Right atrium auricular region (tissue), 2 donors: Measurements from ENCODE around the gene NSMCE1. TPM values are rescaled to one million over a fixed set of nuclear protein-coding genes. Genes with fewer than 3 reads are reported as not detected.

Source experiments
- DNase-seq: peaks from one replicate; pipeline ENCODE4 v3.0.0-alpha.2; 2019; ENCODE audit warnings: low spot score
- H3K27ac ChIP-seq, 2 donors: fragments of 200-600 bp; sonication (generic); 1 replicate in 1 of 2; 2 replicates in 1 of 2; pipeline ENCODE4 v1.5.1; 2016 to 2019
- H3K27me3 ChIP-seq, 2 donors: fragments of 200-600 bp; sonication (generic); one replicate each; pipeline versions ENCODE4 v1.5.1 to v1.6.0; 2017 to 2019
- H3K36me3 ChIP-seq: fragments of 200-600 bp; sonication (generic); one replicate; pipeline ENCODE4 v1.5.1; 2016
- H3K4me1 ChIP-seq, 2 donors: fragments of 200-600 bp; sonication (generic); one replicate each; pipeline versions ENCODE4 v1.5.1 to v1.6.0; 2017 to 2019
- H3K4me3 ChIP-seq, 2 donors: fragments of 200-600 bp; sonication (generic); 1 replicate in 1 of 2; 2 replicates in 1 of 2; pipeline ENCODE4 v1.5.1; 2017 to 2019; ENCODE audit warnings: mild to moderate bottlenecking in 1 of 2, moderate library complexity in 1 of 2
- H3K9me3 ChIP-seq, 2 donors: fragments of 200-600 bp; sonication (generic); one replicate each; pipeline ENCODE4 v1.5.1; 2019
- total RNA-seq, 2 donors: library from RNA; depleted of rRNA; stranded (reverse); fragments of >200 nt; gene quantifications; one replicate each; pipeline ENCODE4 v1.1.0, GENCODE V29; 2016
- TF ChIP-seq, protein P1 (sequence below), 2 donors: fragments of 200-600 bp; sonication (generic); IDR thresholded peaks; one replicate each; pipeline ENCODE4 v1.5.1; 2019; ENCODE audit warnings: antibody characterized with exemption in 2 of 2

Gene NSMCE1
- total RNA-seq, 2 donors from 2014 or later = 24.0 to 35.8 TPM

DNA sequence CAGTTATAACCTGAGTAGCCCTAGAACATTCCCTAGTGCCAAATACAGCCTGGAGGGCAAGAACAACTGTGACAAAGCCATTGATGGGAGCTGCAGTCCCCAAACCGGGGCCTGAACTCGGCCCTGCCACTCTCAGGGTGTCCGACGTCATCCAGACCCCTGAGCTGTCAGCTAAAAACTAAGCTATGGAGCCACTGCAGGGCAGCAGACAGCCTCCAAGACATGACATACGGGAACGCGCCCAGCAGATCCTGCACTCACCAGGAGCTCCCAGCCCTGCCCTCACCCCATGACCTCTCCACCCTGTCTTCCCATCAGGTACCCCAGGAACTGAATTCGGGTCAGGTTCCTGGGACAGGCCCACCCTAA lies 36.9 kb downstream of the NSMCE1 start:
- Histone ChIP-seq H3K27me3 (no peaks in the 10 kb centered on the region), H3K4me3 (no peak overlapping the region), H3K4me1 (peaks cover 3 to 34% of the 10 kb centered on the region in 2 donors), H3K36me3 (peaks cover 21% of the 10 kb centered on the region), H3K27ac (no peak overlapping the region), H3K9me3 (no peaks in the 10 kb centered on the region)
- DNase-seq = no peak
- TF ChIP-seq, protein P1, sequence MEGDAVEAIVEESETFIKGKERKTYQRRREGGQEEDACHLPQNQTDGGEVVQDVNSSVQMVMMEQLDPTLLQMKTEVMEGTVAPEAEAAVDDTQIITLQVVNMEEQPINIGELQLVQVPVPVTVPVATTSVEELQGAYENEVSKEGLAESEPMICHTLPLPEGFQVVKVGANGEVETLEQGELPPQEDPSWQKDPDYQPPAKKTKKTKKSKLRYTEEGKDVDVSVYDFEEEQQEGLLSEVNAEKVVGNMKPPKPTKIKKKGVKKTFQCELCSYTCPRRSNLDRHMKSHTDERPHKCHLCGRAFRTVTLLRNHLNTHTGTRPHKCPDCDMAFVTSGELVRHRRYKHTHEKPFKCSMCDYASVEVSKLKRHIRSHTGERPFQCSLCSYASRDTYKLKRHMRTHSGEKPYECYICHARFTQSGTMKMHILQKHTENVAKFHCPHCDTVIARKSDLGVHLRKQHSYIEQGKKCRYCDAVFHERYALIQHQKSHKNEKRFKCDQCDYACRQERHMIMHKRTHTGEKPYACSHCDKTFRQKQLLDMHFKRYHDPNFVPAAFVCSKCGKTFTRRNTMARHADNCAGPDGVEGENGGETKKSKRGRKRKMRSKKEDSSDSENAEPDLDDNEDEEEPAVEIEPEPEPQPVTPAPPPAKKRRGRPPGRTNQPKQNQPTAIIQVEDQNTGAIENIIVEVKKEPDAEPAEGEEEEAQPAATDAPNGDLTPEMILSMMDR (IDR thresholded peaks at IDR 0.05) = no peak

DNA sequence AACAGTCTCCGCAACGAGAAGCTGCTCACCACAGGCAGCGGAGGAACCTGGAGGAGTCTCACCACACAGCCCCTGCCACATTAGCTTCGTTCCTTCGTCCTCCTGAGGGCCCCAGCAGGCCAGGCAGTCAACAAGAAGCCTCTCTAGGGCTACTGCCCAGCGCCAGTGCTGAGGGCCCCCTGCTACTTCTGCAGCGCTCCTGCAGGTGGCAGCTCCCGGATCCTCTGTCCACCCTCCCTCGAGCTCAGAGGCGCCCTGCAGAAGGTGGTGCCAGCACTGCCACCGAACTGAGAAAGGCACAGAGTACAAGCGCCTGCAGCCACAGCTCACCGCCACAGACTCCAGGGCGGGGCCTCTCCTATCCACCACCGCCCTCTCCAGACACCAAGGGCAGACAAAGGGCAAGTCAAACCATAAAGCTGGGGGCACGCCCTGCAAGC lies 38.0 kb downstream of the NSMCE1 start:
- TF ChIP-seq, protein P1 (IDR thresholded peaks at IDR 0.05) = no peak
- Histone ChIP-seq H3K27me3 (no peaks in the 10 kb centered on the region), H3K27ac (no peak overlapping the region), H3K36me3 (peaks cover 21% of the 10 kb centered on the region), H3K4me3 (no peak overlapping the region), H3K9me3 (no peaks in the 10 kb centered on the region), H3K4me1 (peaks cover 3 to 23% of the 10 kb centered on the region in 2 donors)
- no peak for DNase-seq

DNA sequence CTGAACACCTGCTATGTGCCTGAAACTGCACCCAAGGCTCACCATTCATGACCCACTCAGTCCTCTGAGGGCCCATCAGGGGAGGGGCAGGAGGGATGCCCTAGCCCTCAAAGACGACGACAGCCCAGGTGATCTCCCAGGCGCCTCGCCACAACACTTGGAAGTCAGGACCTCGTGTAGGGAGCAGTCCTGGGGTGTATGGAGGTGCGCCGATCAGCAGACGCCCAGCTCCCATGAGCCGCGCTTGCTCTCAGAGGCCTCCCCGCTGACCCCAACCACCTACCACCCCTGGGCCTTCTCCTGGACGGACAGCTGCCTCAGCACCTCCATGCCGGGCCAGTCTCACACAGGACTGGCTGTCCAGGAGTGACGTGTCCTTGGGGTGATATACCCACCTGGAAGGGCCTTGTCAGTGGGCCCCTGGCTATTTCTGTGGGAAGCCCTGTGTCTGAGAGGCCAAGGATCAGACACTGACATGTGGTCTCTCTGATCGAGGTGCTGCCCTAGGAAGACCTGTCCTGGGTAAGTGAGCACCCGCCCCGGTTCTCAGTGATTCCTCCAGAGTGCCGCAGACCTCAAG lies 38.6 kb downstream of the NSMCE1 start:
- Histone ChIP-seq H3K4me1 (peaks cover 3 to 17% of the 10 kb centered on the region in 2 donors), H3K9me3 (no peaks in the 10 kb centered on the region), H3K27ac (no peak overlapping the region), H3K27me3 (no peaks in the 10 kb centered on the region), H3K4me3 (no peak overlapping the region), H3K36me3 (peaks cover 21% of the 10 kb centered on the region)
- DNase-seq = no peak
- TF ChIP-seq, protein P1 (IDR thresholded peaks at IDR 0.05) = no peak

DNA sequence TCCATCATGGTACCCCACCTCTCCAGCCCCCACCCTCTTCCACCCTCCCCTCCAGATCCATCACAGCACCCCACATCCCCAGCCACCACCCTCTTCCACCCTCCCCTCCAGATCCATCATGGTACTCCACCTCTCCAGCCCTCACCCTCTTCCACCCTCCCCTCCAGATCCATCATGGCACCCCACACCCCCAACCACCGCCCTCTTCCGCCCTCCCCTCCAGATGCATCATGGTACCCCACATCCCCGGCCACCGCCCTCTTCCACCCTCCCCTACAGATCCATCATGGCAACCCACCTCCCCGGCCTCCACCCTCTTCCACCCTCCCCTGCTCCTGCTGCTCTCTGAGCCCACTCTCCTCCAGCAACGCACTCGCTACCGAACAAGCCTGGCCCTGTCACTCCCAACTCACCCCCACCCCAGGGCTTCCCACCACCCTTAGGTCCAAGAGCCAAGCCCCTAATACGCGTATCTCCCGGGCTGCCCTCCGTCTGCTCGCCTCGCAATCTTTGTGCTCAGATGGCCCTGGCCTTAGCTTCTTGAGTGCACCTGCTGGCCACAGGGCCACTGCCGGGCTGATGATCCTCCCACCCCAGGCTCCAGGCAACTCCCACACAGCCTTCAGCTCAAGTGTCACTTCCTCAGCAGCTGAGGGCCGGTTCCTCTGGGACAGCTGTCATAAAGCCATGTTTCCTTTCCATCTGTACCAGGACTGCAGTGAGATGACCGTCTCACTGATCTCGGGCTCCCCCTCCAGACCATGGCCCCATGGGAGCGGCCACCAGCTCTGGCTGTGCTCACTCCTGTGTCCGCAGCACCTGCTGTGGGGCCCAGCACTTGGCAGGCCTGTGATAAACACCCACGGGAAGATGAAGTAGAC lies 39.7 kb downstream of the NSMCE1 start:
- no peak overlapping the region for H3K4me3 ChIP-seq
- TF ChIP-seq, protein P1 (IDR thresholded peaks at IDR 0.05) = no peak
- no peaks in the 10 kb centered on the region for H3K9me3 ChIP-seq
- peaks cover 21% of the 10 kb centered on the region for H3K36me3 ChIP-seq
- H3K27me3 ChIP-seq = no peaks in the 10 kb centered on the region
- no peak for DNase-seq
- peaks cover 0 to 10% of the 10 kb centered on the region in 2 donors for H3K4me1 ChIP-seq
- H3K27ac ChIP-seq = no peak overlapping the region

DNA sequence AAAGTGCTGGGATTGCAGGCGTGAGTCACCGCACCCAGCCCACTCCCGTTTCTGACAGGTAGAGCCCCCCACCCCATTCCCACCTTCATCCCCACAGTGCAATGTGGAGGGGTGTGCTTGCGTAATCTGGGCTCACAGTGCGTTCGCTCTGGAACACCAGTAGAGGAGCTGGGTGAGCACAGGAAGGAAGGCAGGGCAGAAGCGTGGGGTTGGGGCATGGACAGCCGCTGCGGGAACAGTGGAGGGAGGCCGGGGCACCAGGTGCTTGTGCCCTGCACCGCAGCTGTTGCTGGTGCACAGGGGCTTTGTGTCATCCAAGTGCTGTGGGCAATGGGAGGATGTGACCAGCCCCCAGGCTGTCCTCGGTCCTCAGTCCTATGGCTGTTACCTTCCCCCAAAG lies 40.5 kb downstream of the NSMCE1 start:
- no peaks in the 10 kb centered on the region for H3K9me3 ChIP-seq
- H3K36me3 ChIP-seq = peaks cover 14% of the 10 kb centered on the region
- no peak for DNase-seq
- TF ChIP-seq, protein P1 (IDR thresholded peaks at IDR 0.05) = no peak
- no peak overlapping the region for H3K27ac ChIP-seq
- no peaks in the 10 kb centered on the region for H3K27me3 ChIP-seq
- H3K4me3 ChIP-seq = no peak overlapping the region
- H3K4me1 ChIP-seq = peaks cover 0 to 13% of the 10 kb centered on the region in 2 donors
